Gastrocnemius medialis (tissue), 4 donors: ENCODE results near the gene AGAP1.

Experiments used
- POLR2A ChIP-seq, 2 donors: fragments of 450-650 bp; IDR thresholded peaks; one replicate each; pipeline ENCODE4 v1.6.1; 2017; ENCODE audit warnings: antibody characterized with exemption in 2 of 2, mild to moderate bottlenecking in 2 of 2, moderate library complexity in 2 of 2
- TF ChIP-seq, protein P1 (sequence below), 5 experiments: fragments of 450-650 bp in 3 of 5; fragments of 200-600 bp in 2 of 5; sonication (generic) in 2 of 5; IDR thresholded peaks in 4 of 5; conservative IDR thresholded peaks in 1 of 5; 1 replicate in 4 of 5; 2 replicates in 1 of 5; pipeline ENCODE4 v1.5.1; 2016 to 2019; ENCODE audit warnings: antibody characterized with exemption in 5 of 5, mild to moderate bottlenecking in 3 of 5, moderate library complexity in 3 of 5

DNA sequence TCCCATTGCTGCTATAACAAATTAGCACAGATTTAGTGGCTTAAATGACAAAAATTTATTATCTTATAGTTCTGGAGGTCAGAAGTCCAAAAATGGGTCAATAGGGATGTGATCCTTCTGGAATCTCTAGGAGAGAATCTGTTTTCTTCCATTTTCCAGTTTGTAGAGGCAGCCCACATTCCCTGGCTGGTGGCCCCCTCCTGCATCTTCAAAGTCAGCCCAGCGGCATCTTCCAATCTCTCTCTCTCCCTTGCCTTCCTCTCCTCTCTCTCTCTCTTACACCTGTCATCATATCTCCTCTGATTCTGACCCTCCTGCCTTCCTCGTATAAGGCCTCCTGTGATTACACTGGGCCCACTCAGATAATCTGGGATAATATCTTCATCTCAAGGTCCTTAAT is 3.9 kb upstream of the AGAP1 start:
- TF ChIP-seq, protein P1, sequence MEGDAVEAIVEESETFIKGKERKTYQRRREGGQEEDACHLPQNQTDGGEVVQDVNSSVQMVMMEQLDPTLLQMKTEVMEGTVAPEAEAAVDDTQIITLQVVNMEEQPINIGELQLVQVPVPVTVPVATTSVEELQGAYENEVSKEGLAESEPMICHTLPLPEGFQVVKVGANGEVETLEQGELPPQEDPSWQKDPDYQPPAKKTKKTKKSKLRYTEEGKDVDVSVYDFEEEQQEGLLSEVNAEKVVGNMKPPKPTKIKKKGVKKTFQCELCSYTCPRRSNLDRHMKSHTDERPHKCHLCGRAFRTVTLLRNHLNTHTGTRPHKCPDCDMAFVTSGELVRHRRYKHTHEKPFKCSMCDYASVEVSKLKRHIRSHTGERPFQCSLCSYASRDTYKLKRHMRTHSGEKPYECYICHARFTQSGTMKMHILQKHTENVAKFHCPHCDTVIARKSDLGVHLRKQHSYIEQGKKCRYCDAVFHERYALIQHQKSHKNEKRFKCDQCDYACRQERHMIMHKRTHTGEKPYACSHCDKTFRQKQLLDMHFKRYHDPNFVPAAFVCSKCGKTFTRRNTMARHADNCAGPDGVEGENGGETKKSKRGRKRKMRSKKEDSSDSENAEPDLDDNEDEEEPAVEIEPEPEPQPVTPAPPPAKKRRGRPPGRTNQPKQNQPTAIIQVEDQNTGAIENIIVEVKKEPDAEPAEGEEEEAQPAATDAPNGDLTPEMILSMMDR (IDR thresholded peaks at IDR 0.05 in 4 of 5, conservative IDR thresholded peaks at IDR 0.05 in 1 of 5) = no peak
- TF ChIP-seq POLR2A (IDR thresholded peaks at IDR 0.05) = no peak
